Panc1 (cell line): Measurements from ENCODE around the gene CNTN3. TPM values are rescaled to one million over a fixed set of nuclear protein-coding genes. Genes with fewer than 3 reads are reported as not detected.

ENCODE experiments used
- ATAC-seq: fragments of 200-7000 bp; cut with Tn5 transposase; 2 replicates; pipeline ENCODE4 v1.9.1; 2020; ENCODE audit warnings: mild to moderate bottlenecking, moderate library complexity
- BruUV-seq: library from RNA; stranded (reverse); fragments of 400-500 nt; replicated peaks from 2 replicates; lab custom pipeline; 2021; lab: Mats Ljungman, UMichigan
- CTCF ChIA-PET: fragments of 300-600 bp; sonication (Branson Sonifier 250); formaldehyde crosslinking; loops from one replicate; lab custom pipeline; 2022; ENCODE audit warnings: antibody characterized with exemption; lab: Charles Lee
- POLR2A ChIA-PET: fragments of 300-600 bp; sonication (Branson Sonifier 250); formaldehyde crosslinking; loops from one replicate; lab custom pipeline; 2022; ENCODE audit warnings: antibody characterized with exemption; lab: Charles Lee
- DNase-seq: peaks from one replicate; pipeline ENCODE4 v3.0.0-alpha.2; 2010; ENCODE audit warnings: low read depth, low spot score
- H3K27ac ChIP-seq: 2 replicates; pipeline ENCODE4 v1.5.1; 2011; ENCODE audit warnings: mild to moderate bottlenecking, low read length, inconsistent platforms
- H3K27me3 ChIP-seq: fragments of 200-500 bp; sonication (Bioruptor generic); 2 replicates; pipeline ENCODE4 v1.6.0; 2014; ENCODE audit warnings: low read length, inconsistent platforms; ENCODE audit not compliant: control insufficient read depth, insufficient read depth
- H3K36me3 ChIP-seq: fragments of 200-500 bp; sonication (Bioruptor generic); 2 replicates; pipeline ENCODE4 v1.5.1; 2014; ENCODE audit warnings: inconsistent platforms, mild to moderate bottlenecking, low read length, moderate library complexity; ENCODE audit not compliant: control insufficient read depth, insufficient read depth
- H3K4me1 ChIP-seq: 2 replicates; pipeline ENCODE4 v1.5.1; 2011; ENCODE audit warnings: inconsistent platforms, mild to moderate bottlenecking, low read length, moderate library complexity; ENCODE audit not compliant: control insufficient read depth, insufficient read depth
- H3K4me3 ChIP-seq, 2 experiments: 2 replicates each; pipeline ENCODE4 v1.5.1; 2011 to 2012; ENCODE audit warnings: low read depth in 2 of 2, low read length in 2 of 2, mild to moderate bottlenecking in 2 of 2, inconsistent platforms in 1 of 2, moderate library complexity in 1 of 2
- H3K9me3 ChIP-seq: fragments of 200-500 bp; sonication (Bioruptor generic); 2 replicates; pipeline ENCODE4 v1.5.1; 2014; ENCODE audit warnings: low read depth, mild to moderate bottlenecking, inconsistent platforms, low read length, moderate library complexity; ENCODE audit not compliant: control insufficient read depth, insufficient read depth
- CTCF ChIP-seq: fragments of 450-650 bp; IDR thresholded peaks from 2 replicates; pipeline ENCODE4 v1.5.1; 2017; ENCODE audit warnings: mild to moderate bottlenecking
- POLR2AphosphoS5 ChIP-seq: IDR thresholded peaks from 2 replicates; pipeline ENCODE4 v1.6.1; 2012; ENCODE audit warnings: mild to moderate bottlenecking, low read depth, low read length, moderate library complexity
- SIN3A ChIP-seq: IDR thresholded peaks from 2 replicates; pipeline ENCODE4 v1.6.1; 2012; ENCODE audit warnings: low read depth, mild to moderate bottlenecking, low read length, moderate library complexity, borderline replicate concordance; ENCODE audit not compliant: insufficient read depth
- TCF7L2 ChIP-seq: IDR thresholded peaks from 2 replicates; pipeline ENCODE4 v1.6.1; 2011; ENCODE audit warnings: mild to moderate bottlenecking, low read depth, low read length, inconsistent platforms
- in situ Hi-C: cut with HindIII; loops from 2 replicates; pipeline ENCODE4 v1.10.0; 2016; ENCODE audit warnings: low sequenced_read_pairs, low pct_unique_long_range_greater_than_20kb
- intact Hi-C: fragments of 100-400 bp; cut with micrococcal nuclease; formaldehyde crosslinking; loops from one replicate; pipeline ENCODE4 v1.10.0; 2022; ENCODE audit not compliant: unreplicated experiment
- total RNA-seq: library from RNA; stranded (reverse); gene quantifications from one replicate; pipeline ENCODE4 v1.2.1, GENCODE V29; 2021; ENCODE audit not compliant: unreplicated experiment
- TF ChIP-seq, protein P1 (sequence below), 2 experiments: IDR thresholded peaks; 2 replicates each; pipeline ENCODE4 v1.6.1; 2011 to 2012; ENCODE audit warnings: low read depth in 2 of 2, control low read depth in 1 of 2, low read length in 1 of 2, mild to moderate bottlenecking in 1 of 2, moderate library complexity in 1 of 2; ENCODE audit not compliant: insufficient read depth in 1 of 2

The CNTN3 gene
- total RNA-seq, 1 experiment from 2014 or later, result not detected

- CTCF ChIA-PET, result no interaction called here
- intact Hi-C loops, result no loop called here
- in situ Hi-C loops, result no loop called here
- no TSS peak for BruUV-seq
- ATAC-seq (no peak), DNase-seq (no peak)
- Histone ChIP-seq H3K4me1 (no peaks in the 10 kb centered on the region), H3K4me3 (no peak overlapping the region), H3K27me3 (no peaks in the 10 kb centered on the region), H3K9me3 (no peaks in the 10 kb centered on the region), H3K36me3 (no peaks in the 10 kb centered on the region), H3K27ac (no peak overlapping the region)
- POLR2A ChIA-PET, result no interaction called here
- no peak for TF ChIP-seq SIN3A
- TF ChIP-seq CTCF, result no peak
- TF ChIP-seq, protein P1, sequence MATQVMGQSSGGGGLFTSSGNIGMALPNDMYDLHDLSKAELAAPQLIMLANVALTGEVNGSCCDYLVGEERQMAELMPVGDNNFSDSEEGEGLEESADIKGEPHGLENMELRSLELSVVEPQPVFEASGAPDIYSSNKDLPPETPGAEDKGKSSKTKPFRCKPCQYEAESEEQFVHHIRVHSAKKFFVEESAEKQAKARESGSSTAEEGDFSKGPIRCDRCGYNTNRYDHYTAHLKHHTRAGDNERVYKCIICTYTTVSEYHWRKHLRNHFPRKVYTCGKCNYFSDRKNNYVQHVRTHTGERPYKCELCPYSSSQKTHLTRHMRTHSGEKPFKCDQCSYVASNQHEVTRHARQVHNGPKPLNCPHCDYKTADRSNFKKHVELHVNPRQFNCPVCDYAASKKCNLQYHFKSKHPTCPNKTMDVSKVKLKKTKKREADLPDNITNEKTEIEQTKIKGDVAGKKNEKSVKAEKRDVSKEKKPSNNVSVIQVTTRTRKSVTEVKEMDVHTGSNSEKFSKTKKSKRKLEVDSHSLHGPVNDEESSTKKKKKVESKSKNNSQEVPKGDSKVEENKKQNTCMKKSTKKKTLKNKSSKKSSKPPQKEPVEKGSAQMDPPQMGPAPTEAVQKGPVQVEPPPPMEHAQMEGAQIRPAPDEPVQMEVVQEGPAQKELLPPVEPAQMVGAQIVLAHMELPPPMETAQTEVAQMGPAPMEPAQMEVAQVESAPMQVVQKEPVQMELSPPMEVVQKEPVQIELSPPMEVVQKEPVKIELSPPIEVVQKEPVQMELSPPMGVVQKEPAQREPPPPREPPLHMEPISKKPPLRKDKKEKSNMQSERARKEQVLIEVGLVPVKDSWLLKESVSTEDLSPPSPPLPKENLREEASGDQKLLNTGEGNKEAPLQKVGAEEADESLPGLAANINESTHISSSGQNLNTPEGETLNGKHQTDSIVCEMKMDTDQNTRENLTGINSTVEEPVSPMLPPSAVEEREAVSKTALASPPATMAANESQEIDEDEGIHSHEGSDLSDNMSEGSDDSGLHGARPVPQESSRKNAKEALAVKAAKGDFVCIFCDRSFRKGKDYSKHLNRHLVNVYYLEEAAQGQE (IDR thresholded peaks at IDR 0.05; ENCODE audit: insufficient read depth in 1 of 2, low read depth in 2 of 2, low read length in 1 of 2), result no peak
- no peak for TF ChIP-seq TCF7L2
- no peak for TF ChIP-seq POLR2AphosphoS5
Observed at GRCh38 chr3:74599564-74599963, 14.9 kb downstream of the CNTN3 start.

GRCh38 chr3:74593152-74593551 is 21.3 kb downstream of the CNTN3 start:
- DNase-seq (no peak), ATAC-seq (no peak)
- in situ Hi-C loops (no loop called here), intact Hi-C loops (no loop called here)
- no peaks in the 10 kb centered on the region for H3K36me3 ChIP-seq
- POLR2A ChIA-PET, result no interaction called here
- TF ChIP-seq SIN3A, result no peak
- no peak for TF ChIP-seq POLR2AphosphoS5
- no peak for TF ChIP-seq CTCF
- TF ChIP-seq, protein P1 (IDR thresholded peaks at IDR 0.05; ENCODE audit: insufficient read depth in 1 of 2, low read depth in 2 of 2, low read length in 1 of 2), result no peak
- no peak for TF ChIP-seq TCF7L2
- no peaks in the 10 kb centered on the region for H3K9me3 ChIP-seq
- BruUV-seq, result no TSS peak
- CTCF ChIA-PET, result no interaction called here
- H3K4me3 ChIP-seq, result no peak overlapping the region
- no peaks in the 10 kb centered on the region for H3K27me3 ChIP-seq
- no peak overlapping the region for H3K27ac ChIP-seq
- H3K4me1 ChIP-seq, result no peaks in the 10 kb centered on the region
